ENCODE data around the gene OTOL1.
"Not testable (repeated sequence)": the region's sequence is repeated elsewhere in the genome, so short reads cannot be mapped to it uniquely, and the experiment has no call there.

Gene OTOL1

DNA sequence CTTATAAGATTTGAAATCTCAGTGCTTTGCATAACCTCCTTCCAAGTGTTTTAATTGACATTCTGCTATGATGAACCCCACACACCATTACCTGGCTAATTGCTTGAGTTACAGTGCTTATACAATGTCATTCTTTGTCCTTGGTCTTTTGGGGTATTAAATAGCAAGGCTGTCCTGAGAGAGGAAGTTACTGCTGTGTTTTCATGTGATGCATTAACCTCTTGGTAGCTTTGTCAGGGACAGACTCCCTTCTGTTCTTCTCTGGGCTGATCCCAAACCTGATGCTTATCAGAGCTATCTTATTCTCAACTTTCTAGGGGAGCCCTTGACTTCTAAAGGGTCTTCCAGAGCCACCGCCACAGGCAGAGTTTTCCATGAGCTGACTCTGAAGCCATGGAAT is 12.4 kb upstream of the OTOL1 start:
- no peaks in the 10 kb centered on the region for H3K9me3 ChIP-seq (ENCODE audit: control insufficient read depth in 2 of 2, low read length in 2 of 2)
- H3K27ac ChIP-seq (ENCODE audit: low read depth in 2 of 2, low read length in 2 of 2) = no peak overlapping the region
- no peaks in the 10 kb centered on the region for H3K36me3 ChIP-seq (ENCODE audit: control insufficient read depth in 2 of 2, insufficient read depth in 2 of 2, low read length in 2 of 2)
- H3K27me3 ChIP-seq (ENCODE audit: control insufficient read depth in 2 of 2, insufficient read depth in 2 of 2, low read length in 2 of 2) = no peaks in the 10 kb centered on the region
- no peaks in the 10 kb centered on the region for H3K4me1 ChIP-seq (ENCODE audit: control insufficient read depth in 2 of 2, insufficient read depth in 2 of 2, low read length in 2 of 2)
- H3K4me3 ChIP-seq (ENCODE audit: low read length in 2 of 2) = no peak overlapping the region
- no peak overlapping the region for H3K9ac ChIP-seq (ENCODE audit: low read depth in 1 of 2, low read length in 2 of 2)

DNA sequence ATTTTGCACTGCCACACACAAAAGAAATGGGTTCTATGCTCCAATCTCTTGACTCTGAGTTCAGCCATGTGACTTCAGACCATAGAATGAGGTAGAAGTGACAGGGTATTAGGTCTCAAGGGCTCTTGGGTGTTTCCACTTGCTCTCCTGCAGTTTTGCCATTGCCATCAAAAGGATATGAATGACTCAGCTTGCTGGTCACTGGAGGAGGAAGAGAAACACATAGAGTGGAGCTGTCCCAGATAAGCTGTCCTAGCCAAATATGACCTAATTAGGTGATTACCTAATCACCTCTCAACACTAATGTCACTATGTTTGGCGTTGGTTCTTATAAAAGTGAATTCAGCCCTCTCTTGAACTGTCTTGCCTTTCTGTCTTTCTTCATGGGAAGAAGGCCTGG is 8.3 kb upstream of the OTOL1 start:
- not testable (repeated sequence) for H3K4me3 ChIP-seq (ENCODE audit: low read length in 2 of 2); H3K4me1 ChIP-seq (ENCODE audit: control insufficient read depth in 2 of 2, insufficient read depth in 2 of 2, low read length in 2 of 2); H3K27ac ChIP-seq (ENCODE audit: low read depth in 2 of 2, low read length in 2 of 2); H3K36me3 ChIP-seq (ENCODE audit: control insufficient read depth in 2 of 2, insufficient read depth in 2 of 2, low read length in 2 of 2); H3K9ac ChIP-seq (ENCODE audit: low read depth in 1 of 2, low read length in 2 of 2); H3K9me3 ChIP-seq (ENCODE audit: control insufficient read depth in 2 of 2, low read length in 2 of 2); H3K27me3 ChIP-seq (ENCODE audit: control insufficient read depth in 2 of 2, insufficient read depth in 2 of 2, low read length in 2 of 2)

DNA sequence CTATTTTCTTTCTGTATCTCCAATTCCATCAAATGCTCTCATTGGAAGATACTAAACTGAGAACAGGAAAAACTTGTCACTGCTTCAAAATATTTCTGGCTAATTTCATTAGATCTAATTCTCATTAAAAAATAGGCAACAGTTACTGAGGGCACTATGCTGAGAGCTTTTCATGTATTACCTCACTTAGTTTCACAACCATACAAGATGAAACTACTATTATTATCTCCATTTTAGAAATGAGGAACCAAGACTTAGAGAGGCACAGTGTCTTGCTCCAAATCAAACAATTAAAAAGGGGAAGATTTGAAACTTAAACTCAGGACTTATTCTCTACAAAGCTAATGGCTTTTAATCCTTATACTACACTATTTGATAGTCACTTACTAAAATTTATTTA is 7.2 kb upstream of the OTOL1 start:
- no peaks in the 10 kb centered on the region for H3K9me3 ChIP-seq (ENCODE audit: control insufficient read depth in 2 of 2, low read length in 2 of 2)
- H3K9ac ChIP-seq (ENCODE audit: low read depth in 1 of 2, low read length in 2 of 2) = no peak overlapping the region
- no peaks in the 10 kb centered on the region for H3K36me3 ChIP-seq (ENCODE audit: control insufficient read depth in 2 of 2, insufficient read depth in 2 of 2, low read length in 2 of 2)
- no peaks in the 10 kb centered on the region for H3K4me1 ChIP-seq (ENCODE audit: control insufficient read depth in 2 of 2, insufficient read depth in 2 of 2, low read length in 2 of 2)
- H3K27me3 ChIP-seq (ENCODE audit: control insufficient read depth in 2 of 2, insufficient read depth in 2 of 2, low read length in 2 of 2) = no peaks in the 10 kb centered on the region
- no peak overlapping the region for H3K4me3 ChIP-seq (ENCODE audit: low read length in 2 of 2)
- H3K27ac ChIP-seq (ENCODE audit: low read depth in 2 of 2, low read length in 2 of 2) = no peak overlapping the region

DNA sequence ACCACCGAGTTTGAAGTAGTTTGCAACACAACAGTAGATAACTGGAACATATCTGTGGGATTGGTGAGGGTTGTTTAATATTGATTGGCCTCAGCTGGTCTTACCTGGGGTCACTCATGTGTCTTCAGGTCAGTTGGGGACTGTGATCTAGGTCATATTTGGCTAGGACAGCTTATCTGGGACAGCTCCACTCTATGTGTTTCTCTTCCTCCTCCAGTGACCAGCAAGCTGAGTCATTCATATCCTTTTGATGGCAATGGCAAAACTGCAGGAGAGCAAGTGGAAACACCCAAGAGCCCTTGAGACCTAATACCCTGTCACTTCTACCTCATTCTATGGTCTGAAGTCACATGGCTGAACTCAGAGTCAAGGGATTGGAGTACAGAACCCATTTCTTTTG is 5.8 kb upstream of the OTOL1 start:
- H3K4me1 ChIP-seq (ENCODE audit: control insufficient read depth in 2 of 2, insufficient read depth in 2 of 2, low read length in 2 of 2) = not testable (repeated sequence)

DNA sequence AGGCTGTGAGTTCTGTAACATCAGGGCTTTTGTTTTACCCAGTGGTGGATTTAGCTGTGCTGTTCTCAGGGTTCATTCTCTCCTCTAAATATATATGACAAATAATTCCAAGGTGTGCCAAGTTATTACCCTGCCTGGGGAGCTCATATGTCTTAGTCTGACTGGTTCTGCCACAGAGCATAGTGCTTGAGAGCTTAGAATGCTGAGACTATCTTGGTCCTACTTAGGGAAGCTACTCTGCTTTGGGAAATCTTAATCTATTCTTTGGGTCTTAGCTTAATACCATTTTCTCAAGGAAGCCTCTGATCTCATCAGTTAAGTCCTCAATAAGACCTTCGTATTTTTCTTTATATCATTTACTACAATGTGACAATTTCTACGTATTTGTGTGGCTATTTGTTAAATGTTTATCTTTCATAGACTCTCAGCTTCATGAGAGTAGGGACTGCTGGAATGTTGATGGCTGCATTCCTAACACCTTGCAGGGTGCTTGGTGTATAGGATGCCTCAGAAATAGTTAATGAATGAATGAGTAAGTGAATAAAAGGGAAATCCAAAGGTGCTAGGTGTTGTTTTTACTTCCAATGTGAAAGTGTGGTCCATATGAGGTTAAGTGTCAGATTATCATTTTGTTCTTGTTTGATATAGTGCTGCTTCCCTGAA is 1.8 kb downstream of the OTOL1 start:
- H3K27ac ChIP-seq (ENCODE audit: low read depth in 2 of 2, low read length in 2 of 2) = no peak overlapping the region
- H3K9ac ChIP-seq (ENCODE audit: low read depth in 1 of 2, low read length in 2 of 2) = no peak overlapping the region
- H3K9me3 ChIP-seq (ENCODE audit: control insufficient read depth in 2 of 2, low read length in 2 of 2) = no peaks in the 10 kb centered on the region
- H3K36me3 ChIP-seq (ENCODE audit: control insufficient read depth in 2 of 2, insufficient read depth in 2 of 2, low read length in 2 of 2) = no peaks in the 10 kb centered on the region
- H3K4me1 ChIP-seq (ENCODE audit: control insufficient read depth in 2 of 2, insufficient read depth in 2 of 2, low read length in 2 of 2) = no peaks in the 10 kb centered on the region
- H3K4me3 ChIP-seq (ENCODE audit: low read length in 2 of 2) = no peak overlapping the region
- H3K27me3 ChIP-seq (ENCODE audit: control insufficient read depth in 2 of 2, insufficient read depth in 2 of 2, low read length in 2 of 2) = no peaks in the 10 kb centered on the region

More for the DNA sequence above, 5.8 kb upstream of the OTOL1 start:
- H3K9ac ChIP-seq (ENCODE audit: low read depth in 1 of 2, low read length in 2 of 2); H3K36me3 ChIP-seq (ENCODE audit: control insufficient read depth in 2 of 2, insufficient read depth in 2 of 2, low read length in 2 of 2); H3K27me3 ChIP-seq (ENCODE audit: control insufficient read depth in 2 of 2, insufficient read depth in 2 of 2, low read length in 2 of 2); H3K9me3 ChIP-seq (ENCODE audit: control insufficient read depth in 2 of 2, low read length in 2 of 2); H3K27ac ChIP-seq (ENCODE audit: low read depth in 2 of 2, low read length in 2 of 2); H3K4me3 ChIP-seq (ENCODE audit: low read length in 2 of 2): not testable (repeated sequence)

DNA sequence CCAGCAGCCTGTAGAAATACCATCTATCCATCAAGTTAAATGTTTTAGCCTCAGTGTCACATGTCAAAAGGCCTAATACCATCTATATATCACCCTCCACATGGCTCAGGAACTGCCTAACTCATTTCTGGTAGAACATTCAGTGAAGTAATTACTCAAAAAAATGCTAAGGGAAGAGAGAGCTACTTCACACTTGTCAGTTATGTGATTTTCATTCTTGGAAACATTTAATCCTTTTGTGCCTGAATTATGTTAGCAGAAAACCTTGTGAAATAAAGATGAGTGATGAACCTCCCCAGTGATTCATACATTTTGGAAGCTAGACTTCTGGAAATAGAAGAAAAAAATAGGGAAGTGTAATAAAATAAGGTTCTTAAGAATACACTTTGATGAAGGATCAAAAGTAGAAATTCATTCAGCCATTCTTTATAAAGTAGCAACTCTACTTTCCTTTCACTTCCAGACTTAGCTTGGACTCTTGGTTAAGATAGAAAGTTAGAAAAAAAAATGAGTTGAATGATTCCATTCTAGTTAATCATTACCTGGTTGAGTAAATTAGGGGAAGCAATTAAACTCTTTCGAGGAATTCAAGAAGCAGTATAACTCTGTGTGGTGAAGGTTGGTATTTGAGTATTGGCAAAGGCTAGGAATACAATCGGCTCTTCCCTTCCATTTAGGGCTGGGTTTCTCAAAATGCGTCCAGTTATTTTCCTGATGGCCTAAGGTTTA is 3.6 kb downstream of the OTOL1 start:
- Histone ChIP-seq H3K9me3 (ENCODE audit: control insufficient read depth in 2 of 2, low read length in 2 of 2) (no peaks in the 10 kb centered on the region), H3K9ac (ENCODE audit: low read depth in 1 of 2, low read length in 2 of 2) (no peak overlapping the region), H3K36me3 (ENCODE audit: control insufficient read depth in 2 of 2, insufficient read depth in 2 of 2, low read length in 2 of 2) (no peaks in the 10 kb centered on the region)

DNA sequence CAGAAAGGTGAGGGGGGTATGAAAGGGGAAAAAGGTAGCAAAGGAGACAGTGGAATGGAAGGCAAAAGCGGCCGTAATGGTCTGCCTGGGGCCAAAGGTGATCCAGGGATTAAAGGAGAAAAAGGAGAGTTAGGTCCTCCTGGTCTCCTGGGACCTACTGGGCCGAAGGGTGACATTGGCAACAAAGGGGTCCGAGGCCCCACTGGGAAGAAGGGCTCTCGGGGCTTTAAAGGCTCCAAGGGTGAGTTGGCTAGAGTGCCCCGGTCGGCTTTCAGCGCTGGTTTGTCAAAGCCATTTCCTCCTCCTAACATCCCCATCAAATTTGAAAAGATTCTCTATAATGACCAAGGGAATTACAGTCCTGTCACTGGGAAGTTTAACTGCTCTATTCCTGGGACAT is 6.7 kb downstream of the OTOL1 start:
- no peak overlapping the region for H3K9ac ChIP-seq (ENCODE audit: low read depth in 1 of 2, low read length in 2 of 2)
- no peaks in the 10 kb centered on the region for H3K9me3 ChIP-seq (ENCODE audit: control insufficient read depth in 2 of 2, low read length in 2 of 2)
- no peaks in the 10 kb centered on the region for H3K27me3 ChIP-seq (ENCODE audit: control insufficient read depth in 2 of 2, insufficient read depth in 2 of 2, low read length in 2 of 2)
- no peaks in the 10 kb centered on the region for H3K36me3 ChIP-seq (ENCODE audit: control insufficient read depth in 2 of 2, insufficient read depth in 2 of 2, low read length in 2 of 2)
- no peak overlapping the region for H3K27ac ChIP-seq (ENCODE audit: low read depth in 2 of 2, low read length in 2 of 2)
- H3K4me3 ChIP-seq (ENCODE audit: low read length in 2 of 2) = no peak overlapping the region
- no peaks in the 10 kb centered on the region for H3K4me1 ChIP-seq (ENCODE audit: control insufficient read depth in 2 of 2, insufficient read depth in 2 of 2, low read length in 2 of 2)

More for the DNA sequence above, 3.6 kb downstream of the OTOL1 start:
- no peak overlapping the region for H3K27ac ChIP-seq (ENCODE audit: low read depth in 2 of 2, low read length in 2 of 2)
- no peak overlapping the region for H3K4me3 ChIP-seq (ENCODE audit: low read length in 2 of 2)
- H3K27me3 ChIP-seq (ENCODE audit: control insufficient read depth in 2 of 2, insufficient read depth in 2 of 2, low read length in 2 of 2) = no peaks in the 10 kb centered on the region
- H3K4me1 ChIP-seq (ENCODE audit: control insufficient read depth in 2 of 2, insufficient read depth in 2 of 2, low read length in 2 of 2) = no peaks in the 10 kb centered on the region

DNA sequence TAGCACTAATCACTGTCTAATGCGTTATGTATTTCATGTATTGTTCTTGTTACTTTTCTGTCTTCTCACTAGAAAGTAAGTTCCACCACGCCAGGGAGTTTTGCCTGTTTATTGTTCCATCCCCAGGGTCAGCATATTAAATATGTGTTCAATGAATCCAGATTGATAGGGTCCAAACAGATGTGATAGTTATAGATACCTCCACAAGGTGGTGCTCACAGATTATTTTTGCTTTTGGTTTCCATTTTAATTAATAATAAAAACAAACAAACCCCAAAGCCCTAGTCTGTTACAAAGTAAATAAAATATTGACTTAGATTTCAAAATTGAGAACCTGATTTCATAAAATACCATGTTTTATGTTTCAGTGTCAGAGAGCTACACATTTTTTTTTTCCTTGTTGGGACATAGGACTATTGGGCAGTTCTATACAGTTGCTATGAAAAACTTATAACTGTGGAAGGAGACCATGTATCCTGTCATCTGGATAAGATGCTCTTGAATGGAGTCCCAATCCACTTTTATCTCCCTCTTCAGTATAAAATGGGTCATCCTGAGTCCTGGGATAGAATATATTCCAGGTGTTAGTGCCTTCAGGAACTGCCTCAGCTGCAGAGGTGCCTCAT is 12.4 kb downstream of the OTOL1 start:
- Histone ChIP-seq H3K9me3 (ENCODE audit: control insufficient read depth in 2 of 2, low read length in 2 of 2) (no peaks in the 10 kb centered on the region), H3K36me3 (ENCODE audit: control insufficient read depth in 2 of 2, insufficient read depth in 2 of 2, low read length in 2 of 2) (no peaks in the 10 kb centered on the region), H3K4me1 (ENCODE audit: control insufficient read depth in 2 of 2, insufficient read depth in 2 of 2, low read length in 2 of 2) (no peaks in the 10 kb centered on the region), H3K9ac (ENCODE audit: low read depth in 1 of 2, low read length in 2 of 2) (no peak overlapping the region), H3K4me3 (ENCODE audit: low read length in 2 of 2) (no peak overlapping the region), H3K27me3 (ENCODE audit: control insufficient read depth in 2 of 2, insufficient read depth in 2 of 2, low read length in 2 of 2) (no peaks in the 10 kb centered on the region), H3K27ac (ENCODE audit: low read depth in 2 of 2, low read length in 2 of 2) (no peak overlapping the region)

DNA sequence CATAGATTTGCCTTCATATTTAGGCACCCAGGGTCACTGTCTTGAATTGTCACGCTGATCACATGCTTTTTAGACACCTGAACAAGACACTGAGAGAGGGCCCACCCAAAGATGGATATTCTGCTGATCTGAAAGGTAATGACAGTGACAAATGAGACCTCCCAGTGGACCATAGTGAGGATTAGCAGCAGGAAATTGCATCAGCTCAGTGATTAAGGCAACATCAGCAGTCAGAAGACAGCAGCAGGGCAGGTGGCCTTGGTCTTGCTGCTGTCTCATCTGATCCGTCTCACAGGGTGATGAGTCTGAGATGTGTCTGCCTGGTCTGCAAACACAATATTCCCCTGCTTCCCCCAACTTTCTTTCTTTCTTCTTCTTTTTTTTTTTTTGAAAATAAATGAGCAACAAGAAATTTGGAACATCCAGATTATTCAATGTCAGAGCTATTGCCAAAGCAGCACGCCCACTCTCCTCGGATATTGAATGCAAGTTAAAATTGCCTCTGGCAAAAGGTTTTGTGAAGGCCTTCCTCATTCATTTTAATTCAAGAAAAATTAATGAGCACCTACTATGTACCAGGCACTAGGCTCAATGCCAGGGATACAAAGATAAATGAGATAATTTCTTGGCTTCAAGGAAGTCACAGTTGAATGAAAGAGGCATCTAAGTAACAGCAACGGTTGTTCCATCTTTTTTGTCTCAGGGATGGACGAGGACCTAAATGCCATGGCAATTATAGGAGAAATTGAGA is 14.1 kb downstream of the OTOL1 start:
- Histone ChIP-seq H3K9ac (ENCODE audit: low read depth in 1 of 2, low read length in 2 of 2) (no peak overlapping the region), H3K36me3 (ENCODE audit: control insufficient read depth in 2 of 2, insufficient read depth in 2 of 2, low read length in 2 of 2) (no peaks in the 10 kb centered on the region), H3K4me1 (ENCODE audit: control insufficient read depth in 2 of 2, insufficient read depth in 2 of 2, low read length in 2 of 2) (no peaks in the 10 kb centered on the region), H3K9me3 (ENCODE audit: control insufficient read depth in 2 of 2, low read length in 2 of 2) (no peaks in the 10 kb centered on the region), H3K27me3 (ENCODE audit: control insufficient read depth in 2 of 2, insufficient read depth in 2 of 2, low read length in 2 of 2) (no peaks in the 10 kb centered on the region), H3K4me3 (ENCODE audit: low read length in 2 of 2) (no peak overlapping the region), H3K27ac (ENCODE audit: low read depth in 2 of 2, low read length in 2 of 2) (no peak overlapping the region)

DNA sequence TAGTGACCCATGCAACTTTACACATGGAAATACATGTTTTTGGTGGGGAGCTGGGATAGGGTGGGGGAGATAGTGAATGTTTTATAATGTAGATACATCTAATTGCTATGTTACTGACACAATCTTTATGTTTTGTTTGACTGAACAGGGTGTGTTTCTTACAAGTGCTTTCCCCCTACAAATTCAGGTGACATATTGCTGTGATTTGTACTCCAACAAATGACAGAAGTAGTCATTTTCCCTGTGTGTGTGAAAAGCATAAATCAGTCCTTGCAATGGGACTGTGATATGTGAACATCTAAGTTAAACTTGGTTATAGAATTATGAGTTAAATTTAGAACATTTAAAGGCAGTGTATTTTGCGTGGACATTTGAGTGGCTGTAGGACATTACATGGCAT is 27.3 kb downstream of the OTOL1 start:
- Histone ChIP-seq H3K4me3 (ENCODE audit: low read length in 2 of 2) (no peak overlapping the region), H3K27ac (ENCODE audit: low read depth in 2 of 2, low read length in 2 of 2) (no peak overlapping the region), H3K9ac (ENCODE audit: low read depth in 1 of 2, low read length in 2 of 2) (no peak overlapping the region), H3K4me1 (ENCODE audit: control insufficient read depth in 2 of 2, insufficient read depth in 2 of 2, low read length in 2 of 2) (no peaks in the 10 kb centered on the region), H3K9me3 (ENCODE audit: control insufficient read depth in 2 of 2, low read length in 2 of 2) (no peaks in the 10 kb centered on the region), H3K36me3 (ENCODE audit: control insufficient read depth in 2 of 2, insufficient read depth in 2 of 2, low read length in 2 of 2) (no peaks in the 10 kb centered on the region), H3K27me3 (ENCODE audit: control insufficient read depth in 2 of 2, insufficient read depth in 2 of 2, low read length in 2 of 2) (no peaks in the 10 kb centered on the region)
